Measurements from ENCODE around the gene GTF2F2.
"Not testable (repeated sequence)": the region's sequence is repeated elsewhere in the genome, so short reads cannot be mapped to it uniquely, and the experiment has no call there.

GTF2F2 gene

DNA sequence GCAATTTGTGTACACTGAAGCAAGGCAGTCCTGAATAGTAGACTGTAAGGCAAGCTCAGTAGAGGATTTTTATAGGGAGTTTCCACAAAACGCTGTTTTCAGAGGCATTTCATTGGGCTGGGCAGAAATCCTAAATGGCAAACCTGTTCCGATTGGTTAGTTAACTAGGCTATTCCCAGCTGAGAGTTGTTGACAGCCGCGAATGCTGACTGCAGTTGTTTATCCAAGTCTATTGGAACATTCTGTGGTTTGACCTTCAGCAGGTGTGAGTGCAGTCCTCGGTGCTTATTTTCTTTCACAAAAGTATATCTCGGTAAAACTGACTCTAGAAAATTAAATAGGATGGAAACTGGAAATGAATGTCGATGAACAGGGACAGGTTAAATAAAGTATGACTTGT lies 175.2 kb downstream of the GTF2F2 start:
- Histone ChIP-seq H3K9me3 (ENCODE audit: control insufficient read depth, low read length) (no peaks in the 10 kb centered on the region), H3K4me3 (ENCODE audit: insufficient read depth, low read depth, low read length, poor library complexity, severe bottlenecking) (no peak overlapping the region), H3K27ac (ENCODE audit: insufficient read depth, low read length, poor library complexity, severe bottlenecking) (no peak overlapping the region), H3K4me1 (ENCODE audit: control insufficient read depth, insufficient read depth, low read length, poor library complexity, severe bottlenecking) (peaks cover 24% of the 10 kb centered on the region), H3K27me3 (replicated peaks; ENCODE audit: control insufficient read depth, insufficient read depth, low read length, poor library complexity, severe bottlenecking) (no peaks in the 10 kb centered on the region), H3K36me3 (ENCODE audit: control insufficient read depth, insufficient read depth, low read length) (no peaks in the 10 kb centered on the region)
- no peak for DNase-seq

- no peak overlapping the region for H3K4me3 ChIP-seq (ENCODE audit: insufficient read depth, low read depth, low read length, poor library complexity, severe bottlenecking)
- H3K9me3 ChIP-seq (ENCODE audit: control insufficient read depth, low read length): no peaks in the 10 kb centered on the region
- no peaks in the 10 kb centered on the region for H3K27me3 ChIP-seq (replicated peaks; ENCODE audit: control insufficient read depth, insufficient read depth, low read length, poor library complexity, severe bottlenecking)
- DNase-seq: no peak
- H3K36me3 ChIP-seq (ENCODE audit: control insufficient read depth, insufficient read depth, low read length): no peaks in the 10 kb centered on the region
- peaks cover 24% of the 10 kb centered on the region for H3K4me1 ChIP-seq (ENCODE audit: control insufficient read depth, insufficient read depth, low read length, poor library complexity, severe bottlenecking)
- no peak overlapping the region for H3K27ac ChIP-seq (ENCODE audit: insufficient read depth, low read length, poor library complexity, severe bottlenecking)
Observed at GRCh38 chr13:45296259-45296658, 175.9 kb downstream of the GTF2F2 start.

- Histone ChIP-seq H3K4me1 (ENCODE audit: control insufficient read depth, insufficient read depth, low read length, poor library complexity, severe bottlenecking) (peaks cover 24% of the 10 kb centered on the region), H3K36me3 (ENCODE audit: control insufficient read depth, insufficient read depth, low read length) (no peaks in the 10 kb centered on the region), H3K27ac (ENCODE audit: insufficient read depth, low read length, poor library complexity, severe bottlenecking) (no peak overlapping the region), H3K9me3 (ENCODE audit: control insufficient read depth, low read length) (no peaks in the 10 kb centered on the region), H3K4me3 (ENCODE audit: insufficient read depth, low read depth, low read length, poor library complexity, severe bottlenecking) (no peak overlapping the region), H3K27me3 (replicated peaks; ENCODE audit: control insufficient read depth, insufficient read depth, low read length, poor library complexity, severe bottlenecking) (no peaks in the 10 kb centered on the region)
- DNase-seq: no peak
Observed at GRCh38 chr13:45297456-45298205, 177.3 kb downstream of the GTF2F2 start.

DNA sequence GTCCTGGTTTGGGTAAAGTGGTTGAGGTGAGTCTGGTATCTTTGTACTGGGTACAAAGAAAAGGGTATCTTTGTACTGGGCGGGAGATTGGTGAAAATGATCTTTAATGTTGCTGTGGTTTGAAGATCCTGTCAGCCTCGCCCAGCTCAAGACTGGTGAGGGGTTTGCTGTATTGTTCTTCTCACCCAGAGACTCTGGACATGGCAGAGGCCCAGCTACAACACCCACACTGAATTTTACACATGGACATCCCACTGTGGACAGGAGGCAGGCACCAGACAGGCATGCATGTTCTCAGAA lies 177.8 kb downstream of the GTF2F2 start:
- Histone ChIP-seq H3K9me3 (ENCODE audit: control insufficient read depth, low read length) (no peaks in the 10 kb centered on the region), H3K27me3 (replicated peaks; ENCODE audit: control insufficient read depth, insufficient read depth, low read length, poor library complexity, severe bottlenecking) (no peaks in the 10 kb centered on the region), H3K27ac (ENCODE audit: insufficient read depth, low read length, poor library complexity, severe bottlenecking) (no peak overlapping the region), H3K36me3 (ENCODE audit: control insufficient read depth, insufficient read depth, low read length) (no peaks in the 10 kb centered on the region), H3K4me1 (ENCODE audit: control insufficient read depth, insufficient read depth, low read length, poor library complexity, severe bottlenecking) (peaks cover 24% of the 10 kb centered on the region), H3K4me3 (ENCODE audit: insufficient read depth, low read depth, low read length, poor library complexity, severe bottlenecking) (no peak overlapping the region)
- no peak for DNase-seq

GRCh38 chr13:45298550-45298949 lies 178.2 kb downstream of the GTF2F2 start:
- H3K4me1 ChIP-seq (ENCODE audit: control insufficient read depth, insufficient read depth, low read length, poor library complexity, severe bottlenecking): peaks cover 24% of the 10 kb centered on the region
- not testable (repeated sequence) for H3K4me3 ChIP-seq (ENCODE audit: insufficient read depth, low read depth, low read length, poor library complexity, severe bottlenecking); H3K27me3 ChIP-seq (replicated peaks; ENCODE audit: control insufficient read depth, insufficient read depth, low read length, poor library complexity, severe bottlenecking); H3K36me3 ChIP-seq (ENCODE audit: control insufficient read depth, insufficient read depth, low read length); H3K27ac ChIP-seq (ENCODE audit: insufficient read depth, low read length, poor library complexity, severe bottlenecking); H3K9me3 ChIP-seq (ENCODE audit: control insufficient read depth, low read length); DNase-seq

GRCh38 chr13:45299194-45299593 lies 178.9 kb downstream of the GTF2F2 start:
- Histone ChIP-seq H3K27ac (ENCODE audit: insufficient read depth, low read length, poor library complexity, severe bottlenecking) (no peak overlapping the region), H3K27me3 (replicated peaks; ENCODE audit: control insufficient read depth, insufficient read depth, low read length, poor library complexity, severe bottlenecking) (no peaks in the 10 kb centered on the region), H3K4me1 (ENCODE audit: control insufficient read depth, insufficient read depth, low read length, poor library complexity, severe bottlenecking) (peaks cover 24% of the 10 kb centered on the region), H3K9me3 (ENCODE audit: control insufficient read depth, low read length) (no peaks in the 10 kb centered on the region), H3K4me3 (ENCODE audit: insufficient read depth, low read depth, low read length, poor library complexity, severe bottlenecking) (no peak overlapping the region), H3K36me3 (ENCODE audit: control insufficient read depth, insufficient read depth, low read length) (no peaks in the 10 kb centered on the region)
- no peak for DNase-seq

DNA sequence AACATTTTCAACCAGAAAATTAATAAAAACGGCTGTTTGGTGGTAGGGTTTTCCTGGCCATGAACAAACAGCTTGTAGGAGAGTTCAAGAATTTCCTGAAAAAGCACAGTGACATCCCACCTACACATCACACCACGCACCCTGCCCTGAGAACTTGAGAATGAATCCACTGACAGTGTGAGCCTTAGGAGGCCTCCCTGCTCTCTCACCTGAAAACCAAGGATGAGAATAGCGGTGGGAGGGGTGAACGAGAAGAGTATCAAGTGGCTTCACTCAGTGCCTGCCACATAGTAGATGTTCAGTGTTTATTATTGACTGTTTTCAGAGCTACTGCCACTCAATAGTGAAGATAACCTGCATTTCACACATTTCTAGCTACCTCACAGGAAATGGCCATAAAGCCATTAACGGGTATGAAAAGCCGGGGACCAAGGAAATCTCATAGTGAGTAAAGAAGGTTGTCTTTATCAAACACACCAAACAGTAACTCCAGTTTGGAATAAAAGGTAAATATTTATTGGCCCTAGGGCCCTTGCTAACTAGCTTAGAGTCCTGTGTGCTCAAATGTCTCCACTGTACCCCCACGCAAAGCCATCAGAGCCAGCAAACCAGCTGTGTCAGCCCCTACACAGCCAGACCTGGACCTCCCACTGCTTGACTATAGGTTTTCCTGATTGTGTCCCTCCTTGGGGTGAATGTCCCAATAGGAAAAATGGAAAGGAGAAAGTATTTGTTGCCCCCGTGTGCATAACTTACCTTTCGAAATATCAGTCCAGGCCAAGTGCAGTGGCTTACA lies 180.1 kb downstream of the GTF2F2 start:
- no peak overlapping the region for H3K4me3 ChIP-seq (ENCODE audit: insufficient read depth, low read depth, low read length, poor library complexity, severe bottlenecking)
- H3K27ac ChIP-seq (ENCODE audit: insufficient read depth, low read length, poor library complexity, severe bottlenecking): no peak overlapping the region
- DNase-seq: no peak
- H3K9me3 ChIP-seq (ENCODE audit: control insufficient read depth, low read length): no peaks in the 10 kb centered on the region
- H3K4me1 ChIP-seq (ENCODE audit: control insufficient read depth, insufficient read depth, low read length, poor library complexity, severe bottlenecking): peaks cover 24% of the 10 kb centered on the region
- H3K27me3 ChIP-seq (replicated peaks; ENCODE audit: control insufficient read depth, insufficient read depth, low read length, poor library complexity, severe bottlenecking): no peaks in the 10 kb centered on the region
- no peaks in the 10 kb centered on the region for H3K36me3 ChIP-seq (ENCODE audit: control insufficient read depth, insufficient read depth, low read length)

DNA sequence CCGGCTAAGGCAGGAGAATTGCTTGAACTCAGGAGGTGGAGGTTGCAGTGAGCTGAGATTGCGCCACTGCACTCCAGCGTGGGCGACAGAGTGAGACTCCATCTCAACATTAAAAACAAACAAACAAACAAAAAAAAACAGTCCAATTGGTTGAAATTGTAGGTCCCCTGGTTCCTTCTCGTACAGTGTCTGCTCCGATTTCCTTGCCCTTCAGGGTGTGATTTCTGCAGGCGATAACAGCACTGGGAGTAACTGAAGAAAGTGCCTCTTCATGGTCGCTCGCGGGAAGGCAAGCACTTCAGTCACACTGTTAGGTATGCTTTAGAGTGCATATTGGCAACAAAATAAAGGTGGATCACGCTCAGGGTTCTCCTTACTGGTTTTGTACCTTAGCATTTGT lies 181.0 kb downstream of the GTF2F2 start:
- no peak for DNase-seq
- Histone ChIP-seq H3K9me3 (ENCODE audit: control insufficient read depth, low read length) (no peaks in the 10 kb centered on the region), H3K4me1 (ENCODE audit: control insufficient read depth, insufficient read depth, low read length, poor library complexity, severe bottlenecking) (peaks cover 21% of the 10 kb centered on the region), H3K27ac (ENCODE audit: insufficient read depth, low read length, poor library complexity, severe bottlenecking) (no peak overlapping the region), H3K27me3 (replicated peaks; ENCODE audit: control insufficient read depth, insufficient read depth, low read length, poor library complexity, severe bottlenecking) (no peaks in the 10 kb centered on the region), H3K36me3 (ENCODE audit: control insufficient read depth, insufficient read depth, low read length) (no peaks in the 10 kb centered on the region), H3K4me3 (ENCODE audit: insufficient read depth, low read depth, low read length, poor library complexity, severe bottlenecking) (no peak overlapping the region)

- no peak overlapping the region for H3K4me3 ChIP-seq (ENCODE audit: insufficient read depth, low read depth, low read length, poor library complexity, severe bottlenecking)
- H3K9me3 ChIP-seq (ENCODE audit: control insufficient read depth, low read length): no peaks in the 10 kb centered on the region
- DNase-seq: no peak
Observed at GRCh38 chr13:45302507-45302906, 182.2 kb downstream of the GTF2F2 start.

DNA sequence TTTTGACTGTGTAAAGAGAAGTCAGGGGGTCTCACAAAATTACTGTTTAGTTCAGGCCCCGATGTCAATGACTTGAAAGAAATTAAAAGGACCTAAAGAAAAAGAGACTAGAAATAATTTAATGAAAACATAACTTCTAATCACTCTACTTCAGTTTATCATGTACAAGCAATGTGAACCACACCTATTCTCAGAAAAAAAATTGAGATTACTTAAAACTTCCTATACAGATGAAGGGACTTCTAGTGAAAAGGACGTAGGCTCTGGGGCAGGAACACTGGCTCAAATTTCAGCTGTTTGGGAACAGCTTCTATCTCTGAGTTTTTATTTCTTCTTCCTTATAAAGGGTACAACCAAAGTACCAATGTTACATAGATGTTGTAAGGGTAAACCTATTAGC lies 182.7 kb downstream of the GTF2F2 start:
- Histone ChIP-seq H3K27ac (ENCODE audit: insufficient read depth, low read length, poor library complexity, severe bottlenecking) (no peak overlapping the region), H3K4me1 (ENCODE audit: control insufficient read depth, insufficient read depth, low read length, poor library complexity, severe bottlenecking) (peaks cover 5% of the 10 kb centered on the region), H3K9me3 (ENCODE audit: control insufficient read depth, low read length) (no peaks in the 10 kb centered on the region), H3K36me3 (ENCODE audit: control insufficient read depth, insufficient read depth, low read length) (no peaks in the 10 kb centered on the region), H3K4me3 (ENCODE audit: insufficient read depth, low read depth, low read length, poor library complexity, severe bottlenecking) (no peak overlapping the region), H3K27me3 (replicated peaks; ENCODE audit: control insufficient read depth, insufficient read depth, low read length, poor library complexity, severe bottlenecking) (no peaks in the 10 kb centered on the region)
- no peak for DNase-seq

More at GRCh38 chr13:45302507-45302906, 182.2 kb downstream of the GTF2F2 start:
- no peaks in the 10 kb centered on the region for H3K27me3 ChIP-seq (replicated peaks; ENCODE audit: control insufficient read depth, insufficient read depth, low read length, poor library complexity, severe bottlenecking)
- H3K4me1 ChIP-seq (ENCODE audit: control insufficient read depth, insufficient read depth, low read length, poor library complexity, severe bottlenecking): peaks cover 10% of the 10 kb centered on the region
- H3K27ac ChIP-seq (ENCODE audit: insufficient read depth, low read length, poor library complexity, severe bottlenecking): no peak overlapping the region
- no peaks in the 10 kb centered on the region for H3K36me3 ChIP-seq (ENCODE audit: control insufficient read depth, insufficient read depth, low read length)
